Activated T-helper 17 cell treated with anti-CD3 and anti-CD28 coated beads, Interleukin-2, amount 50 U/mL, for 72 hours (primary cell): ENCODE measurements around the gene NEDD4L. TPM values are rescaled to one million over a fixed set of nuclear protein-coding genes. Genes with fewer than 3 reads are reported as not detected.

Source experiments
- ATAC-seq: fragments of 150-1000 bp; cut with Tn5 transposase; replicated peaks from 2 replicates; pipeline ENCODE4 v1.10.0; 2021; ENCODE audit warnings: mild to moderate bottlenecking, moderate library complexity
- H3K27ac Mint-ChIP-seq: one replicate; pipeline ENCODE4 v1.8.0; 2022; ENCODE audit warnings: mixed read lengths
- H3K27me3 Mint-ChIP-seq: one replicate; pipeline ENCODE4 v1.8.0; 2022; ENCODE audit warnings: mixed read lengths
- H3K36me3 Mint-ChIP-seq: one replicate; pipeline ENCODE4 v1.8.0; 2022; ENCODE audit warnings: low read depth, mild to moderate bottlenecking, mixed read lengths
- H3K4me1 Mint-ChIP-seq: one replicate; pipeline ENCODE4 v1.8.0; 2022; ENCODE audit warnings: mixed read lengths
- H3K4me3 Mint-ChIP-seq: one replicate; pipeline ENCODE4 v1.8.0; 2022; ENCODE audit warnings: mild to moderate bottlenecking, mixed read lengths
- H3K9me3 Mint-ChIP-seq: one replicate; pipeline ENCODE4 v1.8.0; 2022; ENCODE audit warnings: mixed read lengths
- total RNA-seq, 2 donors: library from RNA; stranded (reverse); gene quantifications; one replicate each; pipeline ENCODE4 v1.2.3, GENCODE V29; 2022

The NEDD4L gene
- total RNA-seq, 2 donors from 2014 or later, result 6.5 to 8.0 TPM

GRCh38 chr18:58446391-58447060 is 402.5 kb downstream of the NEDD4L start:
- Mint-ChIP-seq H3K27ac (no peak overlapping the region), H3K27me3 (no peaks in the 10 kb centered on the region), H3K36me3 (no peaks in the 10 kb centered on the region), H3K4me3 (no peak overlapping the region), H3K9me3 (no peaks in the 10 kb centered on the region), H3K4me1 (no peaks in the 10 kb centered on the region)
- no peak for ATAC-seq

- no peak for ATAC-seq
- H3K36me3 Mint-ChIP-seq, result no peaks in the 10 kb centered on the region
- H3K9me3 Mint-ChIP-seq, result no peaks in the 10 kb centered on the region
- H3K27ac Mint-ChIP-seq, result no peak overlapping the region
- H3K27me3 Mint-ChIP-seq, result no peaks in the 10 kb centered on the region
- H3K4me3 Mint-ChIP-seq, result no peak overlapping the region
- H3K4me1 Mint-ChIP-seq, result no peaks in the 10 kb centered on the region
Measured at GRCh38 chr18:58447402-58448095, 403.5 kb downstream of the NEDD4L start.

DNA sequence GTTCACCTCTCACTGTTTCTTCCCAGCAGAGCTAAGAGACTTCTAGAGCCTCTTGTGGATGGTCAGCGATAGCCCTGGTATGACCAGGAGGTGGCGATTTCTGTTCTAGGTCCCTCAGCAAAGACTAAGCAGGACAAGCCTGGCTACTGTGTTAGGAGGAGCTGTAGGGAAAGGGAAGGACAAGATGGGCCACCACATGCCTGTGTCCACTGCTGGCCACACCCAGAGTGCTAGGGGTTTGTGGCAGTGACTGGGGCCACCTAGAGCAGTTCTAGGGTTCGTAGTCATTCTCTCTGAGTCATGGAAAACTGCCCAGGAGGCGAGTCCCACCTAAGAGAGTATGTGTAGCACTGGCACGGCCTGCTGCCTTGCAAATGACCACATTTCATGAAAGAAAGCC is 405.4 kb downstream of the NEDD4L start:
- H3K27ac Mint-ChIP-seq, result no peak overlapping the region
- peaks cover 4% of the 10 kb centered on the region for H3K27me3 Mint-ChIP-seq
- H3K4me1 Mint-ChIP-seq, result no peaks in the 10 kb centered on the region
- H3K9me3 Mint-ChIP-seq, result no peaks in the 10 kb centered on the region
- no peaks in the 10 kb centered on the region for H3K36me3 Mint-ChIP-seq
- no peak for ATAC-seq
- H3K4me3 Mint-ChIP-seq, result no peak overlapping the region

Other genes with a start within 250 kb of the NEDD4L start
- gene ATP8B1, start 240.9 kb upstream of the NEDD4L start, total RNA-seq, result not detected